ENCODE data around the gene PCGF3. TPM values are rescaled to one million over a fixed set of nuclear protein-coding genes. Genes with fewer than 3 reads are reported as not detected.
A peak's percentile ranks its signal among the peaks of the same experiment; 100 is the strongest.

Gene PCGF3
- total RNA-seq, 1 donor from 2014 or later, result 55.4 TPM

DNA sequence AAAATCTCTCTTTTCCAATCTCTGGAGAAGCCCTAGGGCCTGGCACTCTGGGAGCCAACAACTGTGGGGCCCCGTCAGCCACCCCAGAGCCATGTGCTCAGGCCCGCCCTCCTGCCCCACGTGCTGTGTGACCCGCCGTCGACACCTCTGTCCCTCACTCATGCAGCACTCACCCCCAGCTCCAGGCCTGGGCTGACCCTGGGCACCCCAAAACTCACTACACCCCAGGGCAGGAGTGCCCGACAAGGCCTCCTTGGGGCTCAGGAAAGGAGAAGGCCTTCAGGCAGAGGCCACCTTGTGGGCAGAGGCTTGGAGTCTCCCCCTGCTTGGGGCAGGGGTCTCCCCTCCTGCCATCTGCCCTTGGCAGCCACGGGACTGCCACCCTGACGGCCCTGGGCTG, 25.5 kb upstream of the PCGF3 start:
- no peaks in the 10 kb centered on the region for H3K9me3 Mint-ChIP-seq (ENCODE audit: low read depth)
- H3K4me1 Mint-ChIP-seq (ENCODE audit: low read depth), result peaks cover 12% of the 10 kb centered on the region
- DNase-seq (ENCODE audit: low spot score), result no peak
- TF ChIP-seq, protein P1, sequence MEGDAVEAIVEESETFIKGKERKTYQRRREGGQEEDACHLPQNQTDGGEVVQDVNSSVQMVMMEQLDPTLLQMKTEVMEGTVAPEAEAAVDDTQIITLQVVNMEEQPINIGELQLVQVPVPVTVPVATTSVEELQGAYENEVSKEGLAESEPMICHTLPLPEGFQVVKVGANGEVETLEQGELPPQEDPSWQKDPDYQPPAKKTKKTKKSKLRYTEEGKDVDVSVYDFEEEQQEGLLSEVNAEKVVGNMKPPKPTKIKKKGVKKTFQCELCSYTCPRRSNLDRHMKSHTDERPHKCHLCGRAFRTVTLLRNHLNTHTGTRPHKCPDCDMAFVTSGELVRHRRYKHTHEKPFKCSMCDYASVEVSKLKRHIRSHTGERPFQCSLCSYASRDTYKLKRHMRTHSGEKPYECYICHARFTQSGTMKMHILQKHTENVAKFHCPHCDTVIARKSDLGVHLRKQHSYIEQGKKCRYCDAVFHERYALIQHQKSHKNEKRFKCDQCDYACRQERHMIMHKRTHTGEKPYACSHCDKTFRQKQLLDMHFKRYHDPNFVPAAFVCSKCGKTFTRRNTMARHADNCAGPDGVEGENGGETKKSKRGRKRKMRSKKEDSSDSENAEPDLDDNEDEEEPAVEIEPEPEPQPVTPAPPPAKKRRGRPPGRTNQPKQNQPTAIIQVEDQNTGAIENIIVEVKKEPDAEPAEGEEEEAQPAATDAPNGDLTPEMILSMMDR (IDR thresholded peaks at IDR 0.05), result no peak
- no peaks in the 10 kb centered on the region for H3K36me3 Mint-ChIP-seq (ENCODE audit: low read depth)
- H3K27ac Mint-ChIP-seq (ENCODE audit: unreplicated experiment), result no peak overlapping the region
- H3K4me3 Mint-ChIP-seq (ENCODE audit: unreplicated experiment), result peak overlapping the region; percentile 61
- H3K27me3 Mint-ChIP-seq (ENCODE audit: low read depth), result no peaks in the 10 kb centered on the region

DNA sequence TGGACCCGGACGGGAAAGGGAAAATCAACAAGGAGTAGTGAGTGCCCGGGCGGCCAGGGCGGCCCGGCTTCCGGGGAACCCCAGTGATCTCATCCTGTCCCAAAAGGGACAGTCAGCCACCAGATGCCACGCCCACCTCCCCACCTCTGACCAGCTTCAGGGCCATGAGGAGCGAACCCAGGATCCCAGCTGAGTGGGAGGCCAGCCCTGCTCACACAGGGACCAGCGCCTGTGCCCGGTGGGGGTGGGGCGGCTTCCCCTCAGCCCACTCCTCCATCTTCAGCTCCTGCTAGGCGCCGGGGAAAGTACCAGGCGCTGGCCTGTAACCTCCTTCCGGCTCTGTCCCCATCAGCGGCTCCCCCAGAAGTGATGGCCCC, 25.1 kb upstream of the PCGF3 start:
- Mint-ChIP-seq H3K4me1 (ENCODE audit: low read depth) (peaks cover 12% of the 10 kb centered on the region), H3K36me3 (ENCODE audit: low read depth) (no peaks in the 10 kb centered on the region), H3K27me3 (ENCODE audit: low read depth) (no peaks in the 10 kb centered on the region), H3K4me3 (ENCODE audit: unreplicated experiment) (peak overlapping the region; percentile 61), H3K27ac (ENCODE audit: unreplicated experiment) (no peak overlapping the region), H3K9me3 (ENCODE audit: low read depth) (no peaks in the 10 kb centered on the region)
- no peak for DNase-seq (ENCODE audit: low spot score)
- TF ChIP-seq, protein P1 (IDR thresholded peaks at IDR 0.05), result no peak

DNA sequence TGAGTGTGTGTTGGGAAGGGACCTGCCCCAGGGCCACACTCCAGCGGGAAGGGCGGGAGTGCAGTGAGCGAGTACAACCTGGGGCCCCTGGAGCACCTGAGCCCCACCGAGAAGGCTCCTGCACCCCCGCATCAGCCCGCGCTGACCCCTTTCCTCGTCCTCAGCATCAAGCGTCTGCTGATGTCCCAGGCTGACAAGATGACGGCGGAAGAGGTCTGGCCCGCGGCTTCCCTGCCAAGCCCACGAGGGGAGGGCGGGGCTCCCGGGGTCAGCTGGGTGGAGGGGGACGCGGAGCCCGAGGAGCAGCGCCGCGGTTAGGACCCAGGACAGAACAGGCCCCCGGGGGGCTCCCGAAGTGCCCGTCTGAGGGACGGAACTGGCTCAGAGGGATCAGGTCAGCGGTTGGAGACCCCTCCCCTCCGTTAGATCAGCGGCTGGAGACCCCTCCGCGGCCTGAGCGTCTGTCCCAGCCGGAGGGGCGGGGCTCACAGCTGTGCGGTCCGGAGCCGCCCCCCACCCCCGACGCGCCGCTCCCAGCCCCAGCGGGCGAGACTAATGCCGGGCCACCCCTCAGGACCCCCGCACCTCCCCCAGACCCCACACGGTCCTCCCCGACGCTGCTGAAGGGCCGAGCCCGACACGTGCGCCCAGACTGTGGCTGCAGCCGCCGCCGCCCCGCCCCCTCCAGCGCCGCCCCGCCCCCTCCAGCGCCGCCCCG, 24.5 kb upstream of the PCGF3 start:
- Mint-ChIP-seq H3K27me3 (ENCODE audit: low read depth) (no peaks in the 10 kb centered on the region), H3K4me3 (ENCODE audit: unreplicated experiment) (peak overlapping the region; percentile 61), H3K4me1 (ENCODE audit: low read depth) (peaks cover 12% of the 10 kb centered on the region), H3K27ac (ENCODE audit: unreplicated experiment) (no peak overlapping the region), H3K36me3 (ENCODE audit: low read depth) (no peaks in the 10 kb centered on the region), H3K9me3 (ENCODE audit: low read depth) (no peaks in the 10 kb centered on the region)
- DNase-seq (ENCODE audit: low spot score), result no peak
- TF ChIP-seq, protein P1 (IDR thresholded peaks at IDR 0.05), result no peak

DNA sequence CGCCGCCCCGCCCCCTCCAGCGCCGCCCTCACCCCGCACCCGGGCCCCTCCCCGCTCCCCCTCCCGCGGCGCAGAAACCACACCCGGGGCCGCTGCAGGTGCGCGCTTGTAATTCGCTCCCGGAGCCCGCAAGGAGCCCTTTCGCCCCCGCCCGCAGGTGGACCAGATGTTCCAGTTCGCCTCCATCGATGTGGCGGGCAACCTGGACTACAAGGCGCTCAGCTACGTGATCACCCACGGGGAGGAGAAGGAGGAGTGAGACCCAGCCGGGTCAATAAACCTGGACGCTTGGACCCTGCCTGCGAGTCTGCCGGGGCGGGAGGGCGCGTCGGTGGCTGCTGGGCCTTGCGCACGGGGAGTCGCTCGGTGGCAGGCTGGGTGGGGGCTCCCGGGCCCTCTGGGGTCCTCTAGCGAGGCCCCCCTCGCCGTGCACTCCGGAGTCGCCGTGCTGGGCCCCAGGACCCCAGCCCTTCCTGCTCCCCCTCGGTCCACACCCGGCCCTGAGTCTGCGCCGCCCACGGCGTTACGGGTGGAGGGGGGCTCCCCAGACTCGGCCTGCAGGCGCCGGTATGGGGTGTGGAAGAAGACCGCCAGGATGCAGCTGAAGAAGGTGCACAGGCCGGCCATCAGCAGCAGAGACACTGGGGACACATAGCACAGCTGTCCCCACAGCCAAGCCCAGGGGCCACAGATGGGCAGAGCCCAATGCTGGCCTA, 23.7 kb upstream of the PCGF3 start:
- H3K27ac Mint-ChIP-seq (ENCODE audit: unreplicated experiment), result no peak overlapping the region
- TF ChIP-seq, protein P1 (IDR thresholded peaks at IDR 0.05), result no peak
- no peaks in the 10 kb centered on the region for H3K27me3 Mint-ChIP-seq (ENCODE audit: low read depth)
- H3K4me3 Mint-ChIP-seq (ENCODE audit: unreplicated experiment), result peak overlapping the region; percentile 25
- peaks cover 12% of the 10 kb centered on the region for H3K4me1 Mint-ChIP-seq (ENCODE audit: low read depth)
- H3K9me3 Mint-ChIP-seq (ENCODE audit: low read depth), result no peaks in the 10 kb centered on the region
- DNase-seq (ENCODE audit: low spot score), result no peak
- no peaks in the 10 kb centered on the region for H3K36me3 Mint-ChIP-seq (ENCODE audit: low read depth)

DNA sequence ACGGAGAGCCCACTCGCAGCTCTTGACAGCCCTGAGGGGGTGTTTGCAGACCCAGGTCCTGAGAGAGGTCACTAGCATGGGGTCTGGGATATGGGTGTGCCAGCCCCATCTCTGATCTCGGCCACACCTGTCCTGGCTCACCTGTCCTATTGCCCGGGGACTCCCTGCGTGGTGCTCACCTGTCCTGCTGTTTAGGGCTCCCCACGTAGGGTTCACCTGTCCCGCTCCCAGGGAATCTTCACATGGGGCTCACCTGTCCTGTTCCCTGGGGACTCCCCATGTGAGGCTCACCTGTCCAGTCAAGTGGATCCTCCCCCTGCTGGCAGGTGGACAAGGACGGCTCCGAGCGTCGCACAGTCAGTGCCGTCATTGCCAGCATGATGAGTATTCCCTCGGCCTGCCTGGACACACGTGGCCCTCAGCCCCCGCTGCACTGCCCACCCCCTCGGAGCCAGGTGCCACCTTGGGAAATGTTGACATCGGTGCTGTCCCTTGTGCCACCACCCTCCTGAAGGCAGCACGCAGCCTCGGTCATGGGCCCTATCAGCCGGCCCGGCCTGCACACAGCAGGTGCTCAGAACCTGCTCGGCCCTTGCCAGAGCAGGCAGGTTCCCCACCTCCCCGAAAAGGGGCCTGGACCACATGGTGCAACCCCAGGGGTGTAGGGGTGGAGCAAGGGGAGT, 23.0 kb upstream of the PCGF3 start:
- Mint-ChIP-seq H3K4me3 (ENCODE audit: unreplicated experiment) (peak overlapping the region; percentile 9), H3K27ac (ENCODE audit: unreplicated experiment) (no peak overlapping the region), H3K9me3 (ENCODE audit: low read depth) (no peaks in the 10 kb centered on the region), H3K36me3 (ENCODE audit: low read depth) (no peaks in the 10 kb centered on the region), H3K4me1 (ENCODE audit: low read depth) (peaks cover 19% of the 10 kb centered on the region), H3K27me3 (ENCODE audit: low read depth) (no peaks in the 10 kb centered on the region)
- TF ChIP-seq, protein P1 (IDR thresholded peaks at IDR 0.05), result no peak
- no peak for DNase-seq (ENCODE audit: low spot score)

Measured in chondrocyte (in vitro differentiated cells).